Activated CD4-positive, alpha-beta T cell treated with anti-CD3 and anti-CD28 coated beads, Interleukin-2, Interleukin-6, amounts not matched to agents 100 ng/mL and 50 ng/mL, durations not matched to agents 16 hours and 8 hours (primary cell): ENCODE measurements around the gene STK33.

Experiments used
- DNase-seq: peaks from one replicate; pipeline ENCODE4 v3.0.0-alpha.2; 2020

Gene STK33

DNA sequence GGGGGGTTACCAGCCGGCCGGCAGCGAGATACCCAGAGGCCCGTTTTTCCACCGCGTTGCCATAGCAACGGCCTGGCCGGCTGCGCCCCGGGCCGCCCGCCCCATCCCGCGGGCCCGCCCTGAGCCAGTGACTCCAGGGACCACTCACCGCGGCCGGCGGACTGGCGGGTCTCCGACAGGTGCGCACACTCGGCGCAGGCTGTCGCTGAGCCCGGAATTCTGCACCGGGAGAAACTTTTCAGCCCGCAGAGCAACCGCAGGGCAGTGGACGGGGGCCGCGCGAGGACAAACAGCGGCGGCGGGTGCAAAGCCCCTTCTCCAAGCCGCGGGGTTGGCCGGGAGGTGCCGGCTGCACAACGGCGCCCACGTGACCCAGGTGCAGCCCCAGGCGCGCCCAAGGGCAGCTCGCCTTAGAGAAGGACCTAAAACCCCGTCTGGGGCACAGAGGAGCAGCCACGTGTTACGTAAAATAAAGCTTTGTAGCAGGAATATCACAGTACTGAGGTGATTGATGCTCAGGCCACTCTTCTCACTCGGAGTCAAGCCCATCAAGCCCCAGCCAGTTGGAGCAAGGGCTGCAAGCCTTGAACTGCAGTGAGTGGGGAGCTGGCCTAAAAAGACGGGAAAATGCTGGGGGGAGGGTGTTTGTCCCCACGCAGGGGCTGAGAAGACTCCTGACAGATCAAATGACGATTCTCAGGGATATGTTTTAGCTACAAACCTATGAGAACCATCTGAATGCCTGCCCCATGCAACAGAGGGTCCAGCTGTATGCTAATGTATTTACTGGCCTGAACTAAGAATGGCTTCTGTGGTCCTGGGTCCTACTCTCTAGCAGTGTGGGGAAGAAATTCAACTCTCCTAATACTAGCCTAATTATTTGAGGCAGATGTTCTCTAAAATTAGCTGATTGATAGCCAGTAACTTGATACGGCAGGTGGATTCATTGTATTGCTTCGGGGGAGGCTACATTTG lies at the start of gene STK33:
STK33 (minus strand) TSS at position 294 of the 975 bp plus-strand sequence. CDS start 119,323 bp downstream, outside the sequence.
- DNase-seq, result peak; percentile 64

- DNase-seq, result no peak
These were observed 48.3 kb upstream of the STK33 start for GRCh38 chr11:8642196-8642841.

DNA sequence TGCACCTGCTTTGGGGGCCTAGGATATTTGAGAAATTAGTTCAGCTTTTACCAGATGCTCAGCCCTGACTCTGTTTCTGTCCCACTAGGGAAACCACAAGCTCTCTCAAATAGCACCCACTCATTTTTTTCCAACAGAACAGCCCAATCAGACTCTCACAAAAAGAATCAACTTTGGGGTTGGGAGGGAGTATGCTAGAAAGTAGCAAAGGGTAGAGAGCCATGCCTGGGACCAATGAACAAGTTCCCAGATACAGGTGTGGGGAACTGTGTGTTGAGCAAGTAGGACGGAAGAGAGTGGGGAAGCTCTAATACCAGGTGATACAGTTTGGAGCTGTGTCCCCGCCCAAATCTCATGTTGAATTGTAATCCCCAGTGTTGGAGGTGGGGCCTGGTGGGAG lies 47.3 kb upstream of the STK33 start:
- DNase-seq, result no peak

DNA sequence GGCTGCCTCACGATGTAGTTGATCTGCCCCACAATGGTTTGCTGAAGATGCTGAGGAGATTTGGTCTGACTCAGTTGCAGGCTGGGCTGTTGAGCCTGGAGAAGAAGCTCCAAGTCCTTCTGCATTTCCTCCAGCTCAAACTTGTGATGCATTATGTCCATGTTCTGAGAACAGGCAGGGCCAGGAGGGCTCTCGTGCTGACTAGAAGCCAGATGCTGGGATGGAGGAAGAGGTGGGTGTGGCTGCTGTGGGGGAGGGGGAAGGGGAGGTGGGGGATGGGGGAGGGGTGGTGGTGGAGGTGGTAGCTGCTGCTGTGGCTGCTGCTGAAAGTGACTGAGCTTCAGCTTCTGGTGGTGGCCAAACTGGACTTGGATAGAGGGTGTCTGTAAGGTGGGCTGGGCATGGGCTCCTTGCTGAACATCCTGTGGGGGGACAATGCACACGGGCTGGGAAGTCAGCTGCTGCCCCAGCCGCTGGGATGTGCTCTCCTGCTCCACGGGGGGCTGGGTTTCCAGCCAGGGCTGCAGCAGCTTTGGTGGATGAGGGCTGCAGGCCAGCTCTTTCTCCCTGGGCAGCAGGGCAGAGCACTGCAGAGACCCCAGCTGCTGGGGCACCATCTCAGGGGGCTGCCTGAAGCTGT lies 46.4 kb upstream of the STK33 start:
- DNase-seq, result no peak

GRCh38 chr11:8639655-8640054 lies 45.6 kb upstream of the STK33 start:
- DNase-seq, result no peak

DNA sequence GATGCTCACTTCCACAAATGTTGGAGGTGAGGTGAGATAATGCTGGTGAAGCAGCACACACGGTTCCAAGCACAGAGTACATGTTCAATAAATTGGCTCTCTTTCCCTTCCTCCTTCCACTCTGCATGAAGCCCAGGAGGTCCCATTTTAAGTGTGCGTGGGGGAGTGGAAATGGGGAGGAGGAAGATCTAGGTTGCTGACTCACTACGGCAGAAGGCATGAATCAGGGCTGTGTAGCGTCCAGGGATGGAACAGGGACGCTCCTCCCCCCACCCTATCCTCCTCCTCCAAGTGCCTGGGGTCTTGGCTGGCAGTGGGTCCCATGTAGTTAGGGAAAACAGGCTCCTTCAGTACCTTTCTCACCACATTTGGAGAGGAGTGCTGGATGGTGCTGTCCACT lies 44.3 kb upstream of the STK33 start:
- no peak for DNase-seq

DNA sequence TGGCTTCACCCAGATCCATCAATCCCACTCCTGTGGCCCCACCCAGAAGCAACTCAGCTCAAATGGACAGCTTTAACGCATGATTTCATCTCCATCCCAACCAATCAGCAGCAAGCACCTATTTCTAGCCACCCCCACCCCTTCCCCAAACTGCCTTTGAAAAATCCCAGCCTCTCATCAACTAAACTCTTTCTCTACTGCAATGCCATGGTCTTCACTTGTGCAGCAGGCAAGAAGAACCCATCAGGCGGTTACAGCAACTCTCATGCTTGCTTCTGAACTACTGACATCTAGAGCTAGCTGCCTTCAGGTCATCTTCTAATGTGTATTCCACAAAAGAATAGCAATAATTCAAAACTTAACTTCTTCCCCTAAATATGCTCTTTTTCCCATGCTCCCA lies 42.1 kb upstream of the STK33 start:
- no peak for DNase-seq

GRCh38 chr11:8634498-8634897 lies 40.5 kb upstream of the STK33 start:
- DNase-seq, result no peak

DNA sequence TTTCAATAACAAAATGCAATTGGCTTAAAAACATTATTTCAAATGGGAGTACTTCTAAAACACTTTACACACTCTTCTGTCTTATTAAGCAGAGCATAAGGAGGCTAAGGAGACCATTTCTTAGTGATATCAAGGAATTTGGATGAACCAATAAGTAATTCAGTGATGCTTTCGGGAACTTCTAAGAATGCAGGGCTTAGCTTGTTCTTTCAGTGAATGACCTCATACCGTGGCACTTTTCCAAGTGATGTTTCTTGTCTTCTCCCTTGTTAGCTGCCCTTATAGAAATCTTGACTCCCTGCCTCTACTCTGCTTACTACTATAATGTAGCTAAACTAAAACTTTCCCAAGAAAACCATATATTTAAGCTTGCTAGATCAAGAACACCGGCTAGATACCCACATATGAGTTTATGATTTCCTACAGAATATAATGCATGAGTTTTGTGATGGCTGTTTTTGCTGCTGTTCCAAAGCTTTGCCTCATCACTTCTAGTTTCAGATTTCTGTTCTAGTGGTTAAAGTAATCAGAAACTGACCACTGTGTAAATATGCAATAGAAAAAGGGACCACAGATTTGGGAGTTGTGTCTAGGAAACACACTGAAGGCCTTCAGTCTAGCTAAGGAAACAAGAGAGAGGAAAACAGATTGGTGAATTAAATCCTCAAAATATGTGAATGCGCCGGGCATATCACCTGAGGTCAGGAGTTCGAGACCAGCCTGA lies 37.5 kb upstream of the STK33 start:
- DNase-seq, result no peak

- no peak for DNase-seq
These were observed 30.7 kb upstream of the STK33 start for GRCh38 chr11:8624698-8625097.

- no peak for DNase-seq
These were observed 27.1 kb upstream of the STK33 start for GRCh38 chr11:8621147-8621546.

- DNase-seq, result no peak
These were observed 23.0 kb upstream of the STK33 start for GRCh38 chr11:8617063-8617462.

DNA sequence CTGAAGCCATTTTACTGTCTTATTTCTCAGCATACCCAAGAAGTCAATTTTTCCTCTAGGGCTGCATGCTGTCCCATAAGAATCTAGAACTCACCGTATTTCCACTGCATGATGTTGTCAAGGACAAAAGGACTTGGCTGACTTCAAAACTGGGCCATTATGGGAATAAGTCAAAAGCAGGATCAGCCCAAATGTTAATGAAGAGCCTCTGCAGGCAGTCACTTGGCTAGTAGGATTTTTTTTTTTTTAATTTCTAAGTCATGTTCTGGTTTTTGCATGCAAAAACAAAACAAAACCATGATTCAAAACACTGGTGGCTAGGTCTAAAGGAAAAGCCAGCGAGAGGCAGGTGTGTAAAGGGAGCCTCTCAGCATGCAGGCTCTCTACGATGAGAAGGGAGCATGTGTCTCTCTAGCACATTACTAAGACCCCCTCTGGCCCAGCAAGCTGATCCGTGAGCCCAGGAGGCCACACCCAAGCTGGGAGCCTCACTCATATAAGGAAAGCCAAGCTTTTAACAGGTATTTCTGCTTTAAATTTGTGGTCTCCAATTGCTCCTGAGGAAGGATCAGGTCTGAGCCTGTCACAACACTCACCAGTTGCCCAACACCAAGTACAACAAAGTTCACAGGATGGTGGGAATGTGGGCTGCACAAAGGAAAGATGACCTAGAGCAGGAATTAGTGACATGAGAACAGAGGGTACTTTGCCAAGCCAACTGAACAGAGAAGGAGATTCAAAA lies 21.4 kb upstream of the STK33 start:
- DNase-seq, result no peak

- DNase-seq, result no peak
These were observed 20.5 kb upstream of the STK33 start for GRCh38 chr11:8614497-8614896.

DNA sequence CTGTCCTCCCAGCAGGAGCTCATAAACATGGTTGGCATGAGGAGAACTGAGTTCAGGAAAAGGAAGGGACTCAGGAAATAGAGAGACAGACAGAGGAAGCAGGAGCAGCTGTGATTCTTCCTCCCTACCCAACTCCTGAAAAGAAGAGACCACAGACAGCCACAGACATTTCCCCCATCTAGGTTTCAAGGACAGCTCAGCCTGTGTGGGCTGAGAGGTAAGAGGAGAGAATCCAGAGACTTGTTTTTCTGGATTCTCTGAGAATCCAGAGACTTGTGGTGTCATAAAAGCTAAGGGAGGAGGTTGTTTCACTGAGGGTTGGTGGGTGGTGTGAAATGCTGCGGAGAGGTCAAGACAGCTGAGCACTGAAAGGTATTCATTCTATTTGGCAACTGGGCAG lies 19.0 kb upstream of the STK33 start:
- no peak for DNase-seq

GRCh38 chr11:8612522-8612921 lies 18.5 kb upstream of the STK33 start:
- no peak for DNase-seq

DNA sequence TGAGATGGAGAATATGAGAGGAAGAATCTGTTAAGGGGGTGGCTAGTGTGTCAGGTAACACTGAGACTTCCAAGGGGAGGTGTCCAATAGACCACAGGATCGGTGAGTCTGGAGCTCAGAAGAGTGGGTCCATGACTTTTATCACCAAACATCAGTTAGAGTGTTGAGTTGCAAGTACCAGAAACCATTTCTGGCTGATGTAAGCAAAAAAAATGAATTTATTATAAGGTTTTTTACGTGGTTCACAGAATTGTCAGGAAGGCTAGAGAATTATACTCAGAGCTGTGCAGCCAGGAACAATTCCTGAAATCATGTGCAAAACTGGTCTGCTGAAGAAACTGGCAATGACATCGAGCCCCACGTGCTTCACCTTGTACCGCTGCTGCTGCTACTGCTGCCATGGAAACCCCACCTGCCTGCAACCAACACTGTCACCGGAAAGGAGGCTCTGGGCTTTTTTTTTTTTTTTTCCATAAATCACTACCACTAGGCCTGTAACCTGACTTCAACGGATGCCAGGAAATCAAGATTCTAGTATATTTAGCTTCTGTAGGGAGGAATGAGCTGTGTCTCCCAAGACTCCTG lies 16.6 kb upstream of the STK33 start:
- peak; percentile 16 for DNase-seq

DNA sequence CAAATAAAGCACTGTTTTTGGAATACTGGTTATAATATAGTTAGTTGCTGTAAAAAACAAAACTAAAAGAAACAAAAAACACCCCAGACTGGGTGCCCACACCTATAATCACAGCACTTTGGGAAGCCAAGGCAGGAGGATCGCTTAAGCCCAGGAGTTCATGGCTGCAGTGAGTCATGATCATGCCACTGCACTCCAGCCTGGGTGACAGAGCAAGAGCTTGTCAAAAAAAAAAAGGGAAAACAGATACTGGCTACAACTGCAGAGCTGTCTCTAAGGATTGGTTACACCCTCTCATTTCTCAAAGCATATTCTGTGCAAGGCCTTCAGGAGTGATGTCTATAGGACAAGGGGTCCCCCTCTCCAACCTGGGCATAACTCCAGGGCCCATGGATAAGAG lies 14.6 kb upstream of the STK33 start:
- no peak for DNase-seq

DNA sequence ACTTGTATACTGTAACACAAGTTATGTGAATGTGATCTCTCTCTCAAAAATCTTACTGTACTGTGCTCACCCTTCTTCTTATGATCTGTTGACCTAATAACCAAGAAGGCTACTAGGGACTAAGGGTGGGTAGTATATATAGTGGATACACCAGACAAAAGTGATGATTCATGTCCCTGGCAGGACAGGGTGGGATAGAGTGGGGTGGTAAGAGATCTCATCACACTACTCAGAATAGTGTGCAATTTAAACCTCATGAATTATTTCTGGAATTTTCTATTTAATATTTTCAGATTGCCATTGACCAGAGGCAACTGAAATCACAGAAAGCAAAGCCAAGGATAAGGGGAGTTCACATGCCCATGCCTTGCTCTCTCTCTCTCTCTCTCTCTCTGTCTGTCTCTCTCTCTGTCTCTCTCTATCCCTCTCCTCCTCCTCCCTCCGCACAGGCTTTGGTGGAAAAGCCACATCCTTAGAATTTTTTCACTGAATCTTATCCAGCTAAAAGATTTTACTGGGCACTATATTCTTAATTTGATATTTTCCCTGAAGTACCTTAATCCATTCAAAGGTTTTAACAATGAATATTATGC lies 12.0 kb upstream of the STK33 start:
- no peak for DNase-seq

- DNase-seq, result peak; percentile 60
These were observed 10.2 kb upstream of the STK33 start for GRCh38 chr11:8604078-8604723.

GRCh38 chr11:8603696-8604077 lies 9.7 kb upstream of the STK33 start:
- DNase-seq, result no peak
